Astrocyte (in vitro differentiated cells and primary cell): Measurements from ENCODE around the gene APH1A. TPM values are rescaled to one million over a fixed set of nuclear protein-coding genes. Genes with fewer than 3 reads are reported as not detected.
A peak's percentile ranks its signal among the peaks of the same experiment; 100 is the strongest.

Experiments used
- DNase-seq: peaks from one replicate; pipeline ENCODE4 v3.0.0-alpha.2; 2010; ENCODE audit warnings: low read depth
- FAIRE-seq: peaks from 2 replicates; lab custom pipeline; 2011; peaks lifted over from hg19 to GRCh38; lab: Jason Lieb, UNC
- H2AFZ ChIP-seq: 2 replicates; pipeline ENCODE4 v1.6.0; 2012; ENCODE audit warnings: low read depth, low read length, inconsistent platforms
- H3K27ac ChIP-seq: 2 replicates; pipeline ENCODE4 v1.5.1; 2011; ENCODE audit warnings: low read depth, low read length, inconsistent platforms
- H3K27me3 ChIP-seq: 2 replicates; pipeline ENCODE4 v1.6.0; 2011; ENCODE audit warnings: low read length, inconsistent platforms; ENCODE audit not compliant: insufficient read depth
- H3K36me3 ChIP-seq: 2 replicates; pipeline ENCODE4 v1.5.1; 2011; ENCODE audit warnings: low read length, inconsistent platforms; ENCODE audit not compliant: insufficient read depth
- H3K4me1 ChIP-seq: 2 replicates; pipeline ENCODE4 v1.5.1; 2011; ENCODE audit warnings: low read length, inconsistent platforms; ENCODE audit not compliant: insufficient read depth
- H3K4me2 ChIP-seq: 2 replicates; pipeline ENCODE4 v1.6.0; 2012; ENCODE audit warnings: low read length, inconsistent platforms
- H3K4me3 ChIP-seq: 2 replicates; pipeline ENCODE4 v1.5.1; 2011; ENCODE audit warnings: low read depth, mild to moderate bottlenecking, low read length, inconsistent platforms; ENCODE audit not compliant: insufficient read depth
- H3K79me2 ChIP-seq: 2 replicates; pipeline ENCODE4 v1.6.0; 2012; ENCODE audit warnings: mild to moderate bottlenecking, low read length, inconsistent platforms; ENCODE audit not compliant: insufficient read depth
- H3K9ac ChIP-seq: 2 replicates; pipeline ENCODE4 v1.6.0; 2012; ENCODE audit warnings: mild to moderate bottlenecking, low read length, inconsistent platforms
- H3K9me3 ChIP-seq: 2 replicates; pipeline ENCODE4 v1.5.1; 2012; ENCODE audit warnings: low read depth, mild to moderate bottlenecking, low read length, inconsistent platforms; ENCODE audit not compliant: insufficient read depth
- H4K20me1 ChIP-seq: 2 replicates; pipeline ENCODE4 v1.6.0; 2012; ENCODE audit warnings: low read length, inconsistent platforms; ENCODE audit not compliant: insufficient read depth
- H3K27ac Mint-ChIP-seq: one replicate; pipeline ENCODE4 v1.8.0; 2021; ENCODE audit warnings: mild to moderate bottlenecking, mixed read lengths; ENCODE audit not compliant: unreplicated experiment
- H3K27me3 Mint-ChIP-seq: one replicate; pipeline ENCODE4 v1.8.0; 2021; ENCODE audit warnings: low read depth, mixed read lengths; ENCODE audit not compliant: unreplicated experiment
- H3K36me3 Mint-ChIP-seq: one replicate; pipeline ENCODE4 v1.8.0; 2021; ENCODE audit warnings: low read depth, mixed read lengths; ENCODE audit not compliant: unreplicated experiment
- H3K4me1 Mint-ChIP-seq: one replicate; pipeline ENCODE4 v1.8.0; 2021; ENCODE audit warnings: low read depth, mixed read lengths; ENCODE audit not compliant: unreplicated experiment
- H3K4me3 Mint-ChIP-seq: one replicate; pipeline ENCODE4 v1.8.0; 2021; ENCODE audit warnings: mild to moderate bottlenecking, moderate library complexity, mixed read lengths; ENCODE audit not compliant: unreplicated experiment
- H3K9me3 Mint-ChIP-seq: one replicate; pipeline ENCODE4 v1.8.0; 2021; ENCODE audit warnings: mild to moderate bottlenecking, mixed read lengths; ENCODE audit not compliant: unreplicated experiment
- CTCF ChIP-seq: IDR thresholded peaks from 2 replicates; pipeline ENCODE4 v1.5.1; 2011; ENCODE audit warnings: low read depth, mild to moderate bottlenecking, inconsistent platforms, low read length, moderate library complexity; ENCODE audit not compliant: insufficient read depth
- EZH2 ChIP-seq: IDR thresholded peaks from 2 replicates; pipeline ENCODE4 v1.6.1; 2012; ENCODE audit warnings: mild to moderate bottlenecking, low read length, inconsistent platforms; ENCODE audit not compliant: insufficient read depth
- total RNA-seq: library from RNA; stranded (reverse); gene quantifications from 2 replicates; pipeline ENCODE4 v1.2.1, GENCODE V29; 2021

Gene APH1A
- total RNA-seq, 1 donor from 2014 or later, result 100 TPM

GRCh38 chr1:150283260-150283659 is 14.4 kb upstream of the APH1A start:
- Mint-ChIP-seq H3K27ac (no peak overlapping the region), H3K4me3 (peak overlapping the region; percentile 95), H3K27me3 (peaks cover 4% of the 10 kb centered on the region), H3K4me1 (peaks cover 8% of the 10 kb centered on the region), H3K36me3 (peaks cover 9% of the 10 kb centered on the region), H3K9me3 (peaks cover 2% of the 10 kb centered on the region)
- Histone ChIP-seq H3K4me2 (peak overlapping the region; percentile 99), H3K9ac (peak overlapping the region; percentile 80), H3K9me3 (no peaks in the 10 kb centered on the region), H3K27ac (no peak overlapping the region), H3K4me3 (peak overlapping the region; percentile 74), H3K36me3 (no peaks in the 10 kb centered on the region), H4K20me1 (no peaks in the 10 kb centered on the region), H3K79me2 (no peaks in the 10 kb centered on the region), H2AFZ (peak overlapping the region; percentile 96), H3K27me3 (no peaks in the 10 kb centered on the region), H3K4me1 (peaks cover 19% of the 10 kb centered on the region)
- TF ChIP-seq EZH2 (no peak), CTCF (no peak)
- FAIRE-seq (no peak), DNase-seq (no peak)

GRCh38 chr1:150282558-150282958 is 13.7 kb upstream of the APH1A start:
- peak overlapping the region; percentile 96 for H2AFZ ChIP-seq
- TF ChIP-seq CTCF (no peak), EZH2 (no peak)
- Mint-ChIP-seq H3K4me1 (peaks cover 8% of the 10 kb centered on the region), H3K27me3 (peaks cover 4% of the 10 kb centered on the region), H3K36me3 (peaks cover 8% of the 10 kb centered on the region), H3K27ac (peak overlapping the region; percentile 88), H3K4me3 (peak overlapping the region; percentile 95), H3K9me3 (peaks cover 2% of the 10 kb centered on the region)
- H3K9ac ChIP-seq, result peak overlapping the region; percentile 80
- H3K27ac ChIP-seq, result peak overlapping the region; percentile 52
- H3K9me3 ChIP-seq, result no peaks in the 10 kb centered on the region
- H3K4me1 ChIP-seq, result peaks cover 19% of the 10 kb centered on the region
- H4K20me1 ChIP-seq, result no peaks in the 10 kb centered on the region
- DNase-seq (no peak), FAIRE-seq (no peak)
- peak overlapping the region; percentile 99 for H3K4me2 ChIP-seq
- H3K4me3 ChIP-seq, result peak overlapping the region; percentile 74
- no peaks in the 10 kb centered on the region for H3K79me2 ChIP-seq
- no peaks in the 10 kb centered on the region for H3K27me3 ChIP-seq
- no peaks in the 10 kb centered on the region for H3K36me3 ChIP-seq

GRCh38 chr1:150281758-150282557 is 13.1 kb upstream of the APH1A start, which contains the start of gene CIART:
Gene CIART (plus strand): TSS chr1:150282554. CDS start chr1:150283268, 714 bp downstream.
- no peaks in the 10 kb centered on the region for H3K9me3 ChIP-seq
- H3K27ac ChIP-seq, result peak within 1 kb of the TSS; percentile 67
- no peaks in the 10 kb centered on the region for H3K79me2 ChIP-seq
- TF ChIP-seq CTCF, result no peak
- no peak for TF ChIP-seq EZH2
- Mint-ChIP-seq H3K4me3 (peak within 1 kb of the TSS; percentile 95), H3K4me1 (peaks cover 8% of the 10 kb centered on the region), H3K36me3 (peaks cover 7% of the 10 kb centered on the region), H3K27ac (peak within 1 kb of the TSS; percentile 98), H3K27me3 (peaks cover 4% of the 10 kb centered on the region), H3K9me3 (peaks cover 2% of the 10 kb centered on the region)
- H3K4me1 ChIP-seq, result peaks cover 19% of the 10 kb centered on the region
- H3K36me3 ChIP-seq, result no peaks in the 10 kb centered on the region
- H2AFZ ChIP-seq, result peak within 1 kb of the TSS; percentile 96
- peak within 1 kb of the TSS; percentile 74 for H3K4me3 ChIP-seq
- FAIRE-seq (peak; percentile 78), DNase-seq (peak; percentile 99)
- H4K20me1 ChIP-seq, result no peaks in the 10 kb centered on the region
- H3K27me3 ChIP-seq, result no peaks in the 10 kb centered on the region
- H3K9ac ChIP-seq, result peak within 1 kb of the TSS; percentile 87
- H3K4me2 ChIP-seq, result peak within 1 kb of the TSS; percentile 99
